BJ (cell line): Measurements from ENCODE around the gene DUT. TPM values are rescaled to one million over a fixed set of nuclear protein-coding genes. Genes with fewer than 3 reads are reported as not detected.

Experiments used
- CTCF ChIA-PET: fragments of 350-600 bp; formaldehyde crosslinking; extraction: SDS; loops from one replicate; lab custom pipeline; 2021; ENCODE audit warnings: antibody characterized with exemption, inconsistent platforms; lab: Yijun Ruan, JAX
- POLR2A ChIA-PET: fragments of 300-600 bp; sonication (Branson Sonifier 250); formaldehyde crosslinking; extraction: SDS; loops from one replicate; lab custom pipeline; 2021; ENCODE audit warnings: antibody characterized with exemption; lab: Charles Lee
- DNase-seq: peaks from one replicate; pipeline ENCODE4 v3.0.0-alpha.2; 2011; ENCODE audit warnings: low read depth
- H3K27me3 ChIP-seq: 2 replicates; pipeline ENCODE4 v1.6.0; 2011; ENCODE audit warnings: low read length; ENCODE audit not compliant: control insufficient read depth, insufficient read depth
- H3K36me3 ChIP-seq: 2 replicates; pipeline ENCODE4 v1.5.1; 2011; ENCODE audit warnings: low read length; ENCODE audit not compliant: control insufficient read depth, insufficient read depth
- H3K4me3 ChIP-seq: 2 replicates; pipeline ENCODE4 v1.5.1; 2011; ENCODE audit warnings: low read depth, mild to moderate bottlenecking, control low read depth, low read length
- polyA minus RNA-seq: library from RNA; depleted of rRNA, polyadenylated mRNA; stranded (reverse); fragments of >200 nt; gene quantifications from 2 replicates; pipeline ENCODE4 v1.2.3, GENCODE V29; 2011; rRNA and poly(A)+ RNA removed
- polyA plus RNA-seq: library from polyadenylated mRNA; depleted of rRNA; stranded (reverse); fragments of >200 nt; gene quantifications from 2 replicates; pipeline ENCODE4 v1.2.3, GENCODE V29; 2011; rRNA removed
- TF ChIP-seq, protein P1 (sequence below): IDR thresholded peaks from 2 replicates; pipeline ENCODE4 v1.5.1; 2011; ENCODE audit warnings: low read depth, mild to moderate bottlenecking, control low read depth, inconsistent platforms, low read length, moderate library complexity; ENCODE audit not compliant: insufficient read depth

Gene DUT
- polyA plus RNA-seq (49.0 and 49.3 TPM in 2 replicates), polyA minus RNA-seq (4.3 and 6.6 TPM in 2 replicates)

GRCh38 chr15:48330855-48331795 lies at the start of gene DUT:
DUT (plus strand) TSS chr15:48331429; CDS start chr15:48331516, 87 bp downstream.
- Histone ChIP-seq H3K4me3 (peak within 1 kb of the TSS; percentile 93), H3K36me3 (peaks cover 1% of the 10 kb centered on the region; the same call in 1 of the 2 replicates), H3K27me3 (no peaks in the 10 kb centered on the region)
- TF ChIP-seq, protein P1, sequence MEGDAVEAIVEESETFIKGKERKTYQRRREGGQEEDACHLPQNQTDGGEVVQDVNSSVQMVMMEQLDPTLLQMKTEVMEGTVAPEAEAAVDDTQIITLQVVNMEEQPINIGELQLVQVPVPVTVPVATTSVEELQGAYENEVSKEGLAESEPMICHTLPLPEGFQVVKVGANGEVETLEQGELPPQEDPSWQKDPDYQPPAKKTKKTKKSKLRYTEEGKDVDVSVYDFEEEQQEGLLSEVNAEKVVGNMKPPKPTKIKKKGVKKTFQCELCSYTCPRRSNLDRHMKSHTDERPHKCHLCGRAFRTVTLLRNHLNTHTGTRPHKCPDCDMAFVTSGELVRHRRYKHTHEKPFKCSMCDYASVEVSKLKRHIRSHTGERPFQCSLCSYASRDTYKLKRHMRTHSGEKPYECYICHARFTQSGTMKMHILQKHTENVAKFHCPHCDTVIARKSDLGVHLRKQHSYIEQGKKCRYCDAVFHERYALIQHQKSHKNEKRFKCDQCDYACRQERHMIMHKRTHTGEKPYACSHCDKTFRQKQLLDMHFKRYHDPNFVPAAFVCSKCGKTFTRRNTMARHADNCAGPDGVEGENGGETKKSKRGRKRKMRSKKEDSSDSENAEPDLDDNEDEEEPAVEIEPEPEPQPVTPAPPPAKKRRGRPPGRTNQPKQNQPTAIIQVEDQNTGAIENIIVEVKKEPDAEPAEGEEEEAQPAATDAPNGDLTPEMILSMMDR: no peak
- DNase-seq: no peak
- POLR2A ChIA-PET: interaction anchor here (0.6 kb wide), 2 partner anchors 385 to 1967 kb away, joined by 7 to 10 read pairs; no protein-coding TSS in a partner anchor
- CTCF ChIA-PET: interaction anchor here (0.6 kb wide), 2 partner anchors 45 to 1950 kb away, joined by 3 read pairs; no protein-coding TSS in a partner anchor

GRCh38 chr15:48281674-48282073 lies 49.6 kb upstream of the DUT start:
- H3K27me3 ChIP-seq: 0 out of 2 replicates have a peak, but pooled peaks cover 2% of the 10 kb centered on the region
- TF ChIP-seq, protein P1: no peak
- CTCF ChIA-PET: interaction anchor here (1.1 kb wide), 1 partner anchor 15 kb away, joined by 4 read pairs; no protein-coding TSS in a partner anchor
- H3K4me3 ChIP-seq: no peak overlapping the region
- H3K36me3 ChIP-seq: no peaks in the 10 kb centered on the region
- DNase-seq: no peak
- POLR2A ChIA-PET: no interaction called here

DNA sequence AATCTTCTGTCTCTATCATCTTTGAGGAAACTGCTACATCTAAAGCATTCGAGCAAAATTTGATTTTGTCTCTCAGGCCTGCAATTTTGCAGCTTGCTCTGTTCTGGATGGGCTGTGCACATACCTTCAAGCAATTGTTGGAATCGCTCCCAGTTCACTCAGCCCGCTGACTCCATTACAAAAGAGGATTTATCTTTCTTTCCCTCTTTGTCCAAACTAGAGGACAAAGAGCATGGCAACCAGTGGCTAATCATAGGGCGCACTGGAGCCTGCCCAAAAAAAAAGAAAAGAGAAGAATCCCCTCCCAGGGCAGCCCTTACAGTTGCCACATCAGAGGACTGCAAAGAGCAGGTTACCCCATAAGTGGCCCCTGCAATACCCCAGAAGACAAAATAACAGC lies 49.0 kb upstream of the DUT start:
- DNase-seq: no peak
- TF ChIP-seq, protein P1: no peak
- Histone ChIP-seq H3K27me3 (0 out of 2 replicates have a peak, but pooled peaks cover 2% of the 10 kb centered on the region), H3K4me3 (no peak overlapping the region), H3K36me3 (no peaks in the 10 kb centered on the region)
- ChIA-PET POLR2A (no interaction called here), CTCF (interaction anchor here (1.1 kb wide), 1 partner anchor 15 kb away, joined by 4 read pairs; no protein-coding TSS in a partner anchor)

DNA sequence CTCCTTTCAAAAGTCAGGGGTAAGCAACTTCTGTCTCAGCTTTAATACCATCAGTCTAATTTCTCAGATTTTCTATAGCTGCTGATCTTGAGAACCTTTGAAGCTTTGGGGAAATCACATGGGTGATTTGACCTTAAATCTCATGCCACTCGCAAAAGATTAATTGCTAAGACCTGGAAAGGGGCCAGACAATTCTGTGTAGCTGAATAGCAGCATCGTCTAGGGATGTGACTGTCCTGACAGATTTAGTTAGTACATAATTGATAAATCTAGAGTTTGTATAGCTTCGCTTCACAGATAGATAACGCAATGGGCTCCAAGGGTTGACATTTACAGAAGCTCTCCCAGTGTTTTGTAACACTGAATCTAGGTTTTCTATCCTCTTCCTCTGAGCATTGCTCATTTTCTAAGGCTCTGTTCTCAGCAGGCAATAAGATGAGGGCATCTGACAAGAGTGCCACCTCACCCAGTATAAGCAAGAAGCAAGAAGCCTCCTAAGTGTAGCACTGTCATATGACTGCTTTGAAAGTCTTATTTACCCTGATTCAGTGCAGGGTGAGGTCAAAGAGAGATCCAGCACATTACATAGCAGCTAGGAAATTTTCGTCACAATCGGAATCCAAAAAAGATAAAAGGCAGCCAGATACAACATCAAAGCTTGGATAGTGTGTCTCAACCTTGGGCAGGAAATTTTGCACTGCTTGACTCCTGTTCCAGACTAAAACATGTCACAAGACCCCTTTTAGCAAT lies 47.7 kb upstream of the DUT start:
- DNase-seq: no peak
- 0 out of 2 replicates have a peak, but pooled peaks cover 2% of the 10 kb centered on the region for H3K27me3 ChIP-seq
- ChIA-PET POLR2A (no interaction called here), CTCF (interaction anchor here (1.1 to 1.5 kb wide), 4 partner anchors 18 to 572 kb away, joined by 3 to 5 read pairs (median 3); no protein-coding TSS in a partner anchor)
- H3K4me3 ChIP-seq: no peak overlapping the region
- H3K36me3 ChIP-seq: no peaks in the 10 kb centered on the region
- TF ChIP-seq, protein P1: no peak
